Hepatocyte (in vitro differentiated cells): Measurements from ENCODE around the gene EEF2. TPM values are rescaled to one million over a fixed set of nuclear protein-coding genes. Genes with fewer than 3 reads are reported as not detected.
"Not testable (repeated sequence)": the region's sequence is repeated elsewhere in the genome, so short reads cannot be mapped to it uniquely, and the experiment has no call there.

Experiments
- DNase-seq: peaks from one replicate; pipeline ENCODE4 v3.0.0-alpha.2; 2016; ENCODE audit warnings: low spot score
- H2AFZ ChIP-seq: fragments of 200-600 bp; sonication (generic); 2 replicates; pipeline ENCODE4 v1.6.0; 2016; ENCODE audit warnings: antibody characterized with exemption, mild to moderate bottlenecking
- H3K27ac ChIP-seq: fragments of 200-600 bp; sonication (generic); 2 replicates; pipeline ENCODE4 v1.5.1; 2016; ENCODE audit warnings: mild to moderate bottlenecking
- H3K27me3 ChIP-seq: fragments of 200-600 bp; sonication (generic); 2 replicates; pipeline ENCODE4 v1.6.1; 2016
- H3K36me3 ChIP-seq: fragments of 200-600 bp; sonication (generic); replicated peaks from 2 replicates; pipeline ENCODE4 v1.5.1; 2016; ENCODE audit warnings: low read depth; ENCODE audit not compliant: insufficient read depth
- H3K4me1 ChIP-seq: fragments of 200-600 bp; sonication (generic); 2 replicates; pipeline ENCODE4 v1.5.1; 2016; ENCODE audit warnings: mild to moderate bottlenecking, moderate library complexity; ENCODE audit not compliant: insufficient read depth
- H3K4me2 ChIP-seq: fragments of 200-600 bp; sonication (generic); 2 replicates; pipeline ENCODE4 v1.6.0; 2016
- H3K4me3 ChIP-seq: fragments of 200-600 bp; sonication (generic); 2 replicates; pipeline ENCODE4 v1.5.1; 2016; ENCODE audit warnings: mild to moderate bottlenecking
- H3K79me2 ChIP-seq: fragments of 200-600 bp; sonication (generic); 2 replicates; pipeline ENCODE4 v1.6.0; 2017; ENCODE audit warnings: mild to moderate bottlenecking
- H3K9me2 ChIP-seq: fragments of 200-600 bp; sonication (generic); replicated peaks from 2 replicates; pipeline ENCODE4 v1.6.0; 2017; ENCODE audit warnings: mild to moderate bottlenecking; ENCODE audit not compliant: insufficient read depth
- H3K9me3 ChIP-seq: fragments of 200-600 bp; sonication (generic); 2 replicates; pipeline ENCODE4 v1.5.1; 2016; ENCODE audit warnings: low read depth, mild to moderate bottlenecking
- H4K20me1 ChIP-seq: fragments of 200-600 bp; sonication (generic); 2 replicates; pipeline ENCODE4 v1.6.0; 2016; ENCODE audit warnings: mild to moderate bottlenecking; ENCODE audit not compliant: insufficient read depth, poor library complexity, severe bottlenecking
- EZH2 ChIP-seq: fragments of 200-600 bp; sonication (generic); IDR thresholded peaks from 2 replicates; pipeline ENCODE4 v1.6.1; 2016; ENCODE audit warnings: antibody characterized with exemption, mild to moderate bottlenecking, borderline replicate concordance
- EZH2phosphoT487 ChIP-seq: fragments of 200-600 bp; sonication (generic); IDR thresholded peaks from one replicate; pipeline ENCODE4 v1.6.1; 2018; ENCODE audit warnings: antibody characterized with exemption, mild to moderate bottlenecking, low read depth, moderate library complexity; ENCODE audit not compliant: unreplicated experiment, severe bottlenecking
- WGBS: methylation state at CpG from one replicate; pipeline ENCODE4 v1.1.6; 2016; ENCODE audit warnings: low lambda C conversion rate; ENCODE audit errors: missing lambda C conversion rate; 5-methylcytosine and 5-hydroxymethylcytosine counted together
- polyA plus RNA-seq: library from polyadenylated mRNA; unstranded; fragments of >200 nt; fragmentation: Nextera tagmentation; extraction: Ambion mirVana; gene quantifications from 2 replicates; pipeline ENCODE4 v1.2.1, GENCODE V29; 2016
- total RNA-seq: library from RNA; depleted of rRNA; stranded (reverse); fragments of >200 nt; gene quantifications from 2 replicates; pipeline ENCODE4 v1.2.3, GENCODE V29; 2014
- TF ChIP-seq, protein P1 (sequence below): fragments of 200-600 bp; sonication (generic); IDR thresholded peaks from 2 replicates; pipeline ENCODE4 v1.5.1; 2016; ENCODE audit warnings: antibody characterized with exemption, mild to moderate bottlenecking; ENCODE audit not compliant: poor library complexity

The EEF2 gene
- total and polyA plus RNA-seq, 2 experiments from 2014 or later, result 526 to 1,740 TPM

DNA sequence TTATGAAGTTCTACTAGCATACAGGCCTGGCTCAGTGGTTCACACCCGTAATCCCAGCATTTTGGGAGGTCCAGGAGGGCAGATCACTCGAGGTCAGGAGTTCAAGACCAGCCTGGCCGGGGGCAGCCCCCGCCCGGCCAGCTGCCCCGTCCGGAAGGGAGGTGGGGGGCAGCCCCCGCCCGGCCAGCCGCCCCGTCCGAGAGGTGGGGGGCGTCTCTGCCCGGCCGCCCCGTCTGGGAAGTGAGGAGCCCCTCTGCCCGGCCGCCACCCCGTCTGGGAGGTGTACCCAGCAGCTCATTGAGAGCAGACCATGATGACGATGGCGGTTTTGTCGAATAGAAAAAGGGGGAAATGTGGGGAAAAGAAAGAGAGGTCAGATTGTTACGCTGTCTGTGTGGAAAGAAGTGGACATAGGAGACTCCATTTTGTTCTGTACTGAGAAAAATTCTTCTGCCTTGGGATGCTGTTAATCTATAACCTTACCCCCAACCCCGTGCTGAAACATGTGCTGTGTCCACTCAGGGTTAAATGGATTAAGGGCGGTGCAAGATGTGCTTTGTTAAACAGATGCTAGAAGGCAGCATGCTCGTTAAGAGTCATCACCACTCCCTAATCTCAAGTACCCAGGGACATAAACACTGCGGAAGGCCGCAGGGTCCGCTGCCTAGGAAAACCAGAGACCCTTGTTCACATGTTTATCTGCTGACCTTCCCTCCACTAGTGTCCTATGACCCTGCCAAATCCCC, 13.6 kb upstream of the EEF2 start:
- H3K4me2 ChIP-seq, H3K27me3 ChIP-seq, H4K20me1 ChIP-seq, H3K9me3 ChIP-seq, H3K4me1 ChIP-seq, H3K9me2 ChIP-seq, H2AFZ ChIP-seq, H3K27ac ChIP-seq, H3K79me2 ChIP-seq, DNase-seq, H3K4me3 ChIP-seq, H3K36me3 ChIP-seq: not testable (repeated sequence)
- 69% methylated on average over 12 of the region's 29 CpGs for WGBS

DNA sequence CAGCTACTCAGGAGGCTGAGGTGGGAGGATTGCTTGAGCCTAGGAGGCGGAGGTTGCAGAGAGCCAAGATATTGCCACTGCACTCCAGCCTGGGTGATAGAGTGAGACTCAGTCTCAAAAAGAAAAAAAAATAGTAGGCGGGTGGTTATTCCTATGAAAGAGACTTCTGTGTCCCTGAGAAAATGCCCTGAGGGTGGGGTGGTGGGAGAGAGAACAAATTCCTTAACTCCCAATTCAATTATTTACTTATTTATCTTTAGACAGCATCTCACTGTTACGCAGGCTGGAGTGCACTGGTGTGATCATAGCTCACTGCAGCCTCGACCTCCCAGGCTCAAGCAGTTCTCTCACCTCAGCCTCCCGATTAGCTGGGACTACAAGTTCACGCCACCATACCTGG, 10.3 kb upstream of the EEF2 start:
- Histone ChIP-seq H3K36me3 (no peaks in the 10 kb centered on the region), H4K20me1 (no peaks in the 10 kb centered on the region), H3K4me2 (no peak overlapping the region), H3K79me2 (no peaks in the 10 kb centered on the region), H3K27ac (no peak overlapping the region), H3K9me2 (no peaks in the 10 kb centered on the region), H3K4me1 (no peaks in the 10 kb centered on the region), H3K27me3 (no peaks in the 10 kb centered on the region), H3K4me3 (no peak overlapping the region), H3K9me3 (no peaks in the 10 kb centered on the region), H2AFZ (no peak overlapping the region)
- TF ChIP-seq, protein P1, sequence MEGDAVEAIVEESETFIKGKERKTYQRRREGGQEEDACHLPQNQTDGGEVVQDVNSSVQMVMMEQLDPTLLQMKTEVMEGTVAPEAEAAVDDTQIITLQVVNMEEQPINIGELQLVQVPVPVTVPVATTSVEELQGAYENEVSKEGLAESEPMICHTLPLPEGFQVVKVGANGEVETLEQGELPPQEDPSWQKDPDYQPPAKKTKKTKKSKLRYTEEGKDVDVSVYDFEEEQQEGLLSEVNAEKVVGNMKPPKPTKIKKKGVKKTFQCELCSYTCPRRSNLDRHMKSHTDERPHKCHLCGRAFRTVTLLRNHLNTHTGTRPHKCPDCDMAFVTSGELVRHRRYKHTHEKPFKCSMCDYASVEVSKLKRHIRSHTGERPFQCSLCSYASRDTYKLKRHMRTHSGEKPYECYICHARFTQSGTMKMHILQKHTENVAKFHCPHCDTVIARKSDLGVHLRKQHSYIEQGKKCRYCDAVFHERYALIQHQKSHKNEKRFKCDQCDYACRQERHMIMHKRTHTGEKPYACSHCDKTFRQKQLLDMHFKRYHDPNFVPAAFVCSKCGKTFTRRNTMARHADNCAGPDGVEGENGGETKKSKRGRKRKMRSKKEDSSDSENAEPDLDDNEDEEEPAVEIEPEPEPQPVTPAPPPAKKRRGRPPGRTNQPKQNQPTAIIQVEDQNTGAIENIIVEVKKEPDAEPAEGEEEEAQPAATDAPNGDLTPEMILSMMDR, result no peak
- TF ChIP-seq EZH2, result no peak
- WGBS, result 78% methylated on average over 6 of the region's 6 CpGs
- no peak for DNase-seq

DNA sequence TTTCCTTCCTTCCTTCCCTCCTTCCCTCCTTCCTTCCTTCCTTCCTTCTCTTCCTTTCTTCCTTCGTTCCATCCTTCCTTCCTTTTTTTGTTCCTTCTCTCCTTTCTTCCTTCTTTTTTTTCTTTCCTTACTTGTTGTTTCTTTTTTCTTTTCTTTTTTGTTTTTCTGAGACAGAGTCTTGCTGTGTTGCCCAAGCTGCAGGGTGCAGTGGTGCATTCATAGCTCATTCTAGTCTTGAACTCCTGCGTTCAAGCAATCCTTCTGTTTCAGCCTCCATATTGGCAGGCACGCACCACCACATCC, 5.5 kb upstream of the EEF2 start:
- Histone ChIP-seq H3K27me3 (no peaks in the 10 kb centered on the region), H4K20me1 (no peaks in the 10 kb centered on the region), H3K9me3 (no peaks in the 10 kb centered on the region), H3K36me3 (no peaks in the 10 kb centered on the region), H3K9me2 (no peaks in the 10 kb centered on the region), H3K4me3 (no peak overlapping the region), H3K79me2 (no peaks in the 10 kb centered on the region), H3K27ac (no peak overlapping the region), H2AFZ (peak overlapping the region; percentile 36), H3K4me1 (peaks cover 14% of the 10 kb centered on the region), H3K4me2 (no peak overlapping the region)
- 87% methylated on average over 3 of the region's 3 CpGs for WGBS
- TF ChIP-seq, protein P1, result no peak
- TF ChIP-seq EZH2 (no peak), EZH2phosphoT487 (no peak)
- no peak for DNase-seq

DNA sequence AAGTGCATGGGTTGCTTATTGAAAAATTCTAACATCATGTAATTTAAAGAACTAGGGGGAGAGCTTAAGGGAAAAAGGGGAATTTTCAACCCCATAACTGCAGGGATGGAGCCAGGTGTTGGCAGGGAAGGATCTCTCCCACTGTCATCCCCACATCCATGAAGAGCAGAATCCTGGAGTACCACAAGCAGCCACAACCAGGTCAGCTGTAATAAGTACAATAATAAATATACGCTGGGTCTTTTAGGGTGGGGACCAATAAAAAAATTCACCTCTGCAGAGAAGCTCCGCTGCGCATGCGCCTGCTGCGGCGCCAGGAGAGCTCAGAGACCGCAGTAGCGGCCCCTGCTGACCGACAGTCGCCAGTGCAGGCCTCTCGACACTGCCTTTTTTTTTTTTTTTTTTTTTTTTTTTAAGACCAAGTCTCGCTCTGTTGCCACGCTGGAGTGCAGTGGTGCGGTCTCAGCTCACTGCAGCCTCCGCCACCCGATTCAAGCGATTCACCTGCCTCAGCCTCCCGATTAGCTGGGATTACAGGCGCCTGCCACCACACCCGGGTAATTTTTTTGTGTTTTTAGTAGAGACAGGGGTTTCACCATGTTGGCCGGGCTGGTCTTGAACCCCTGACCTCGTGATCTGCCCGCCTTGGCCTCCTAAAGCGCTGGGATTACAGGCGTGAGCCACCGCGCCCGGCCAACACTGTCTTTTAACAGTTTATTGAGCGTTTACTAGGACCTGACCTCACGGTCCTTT, 2.5 kb upstream of the EEF2 start:
- H3K27me3 ChIP-seq, result no peaks in the 10 kb centered on the region
- H2AFZ ChIP-seq, result peak overlapping the region; percentile 95
- H3K9me2 ChIP-seq, result no peaks in the 10 kb centered on the region
- no peak overlapping the region for H3K4me3 ChIP-seq
- TF ChIP-seq, protein P1, result peak; percentile 69
- TF ChIP-seq EZH2 (no peak), EZH2phosphoT487 (no peak)
- peaks cover 23% of the 10 kb centered on the region for H3K4me1 ChIP-seq
- H3K9me3 ChIP-seq, result no peaks in the 10 kb centered on the region
- H4K20me1 ChIP-seq, result peaks cover 24% of the 10 kb centered on the region
- peak; percentile 94 for DNase-seq
- no peaks in the 10 kb centered on the region for H3K36me3 ChIP-seq
- peaks cover 24% of the 10 kb centered on the region for H3K79me2 ChIP-seq
- H3K4me2 ChIP-seq, result peak overlapping the region; percentile 96
- WGBS, result 12% methylated on average over 30 of the region's 30 CpGs
- H3K27ac ChIP-seq, result no peak overlapping the region
